Measurements from ENCODE around the gene PRKCA.

Gene PRKCA

DNA sequence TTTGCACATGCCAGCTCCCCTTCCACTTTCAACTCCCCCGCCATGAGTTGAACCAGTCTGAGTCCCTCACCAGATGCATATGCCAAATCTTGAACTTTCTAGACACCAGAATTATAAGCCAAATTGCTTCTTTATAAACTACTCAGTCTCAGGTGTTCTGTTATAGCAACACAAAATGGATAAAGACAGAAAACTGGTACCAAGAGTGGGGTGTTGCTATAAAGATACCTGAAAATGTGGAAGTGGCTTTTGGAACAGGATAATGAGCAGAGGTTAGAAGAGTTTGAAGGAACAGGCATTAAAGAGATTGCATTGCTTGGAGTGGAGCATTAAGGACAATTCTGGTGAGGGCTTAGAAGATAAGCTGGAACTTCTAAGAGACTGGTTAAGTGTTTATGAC is 515.3 kb downstream of the PRKCA start:
- H3K9ac ChIP-seq (ENCODE audit: low read depth, low read length), result no peak overlapping the region
- H3K27me3 ChIP-seq (ENCODE audit: control insufficient read depth, insufficient read depth, low read length), result peaks cover 24% of the 10 kb centered on the region
- H3K36me3 ChIP-seq (ENCODE audit: insufficient read depth, low read length), result no peaks in the 10 kb centered on the region
- H3K4me3 ChIP-seq (ENCODE audit: low read length), result no peak overlapping the region
- no peaks in the 10 kb centered on the region for H3K4me1 ChIP-seq (ENCODE audit: control insufficient read depth, insufficient read depth, low read length)
- H3K9me3 ChIP-seq (replicated peaks; ENCODE audit: low read length), result no peaks in the 10 kb centered on the region
- H3K4me2 ChIP-seq (ENCODE audit: low read length), result no peak overlapping the region

DNA sequence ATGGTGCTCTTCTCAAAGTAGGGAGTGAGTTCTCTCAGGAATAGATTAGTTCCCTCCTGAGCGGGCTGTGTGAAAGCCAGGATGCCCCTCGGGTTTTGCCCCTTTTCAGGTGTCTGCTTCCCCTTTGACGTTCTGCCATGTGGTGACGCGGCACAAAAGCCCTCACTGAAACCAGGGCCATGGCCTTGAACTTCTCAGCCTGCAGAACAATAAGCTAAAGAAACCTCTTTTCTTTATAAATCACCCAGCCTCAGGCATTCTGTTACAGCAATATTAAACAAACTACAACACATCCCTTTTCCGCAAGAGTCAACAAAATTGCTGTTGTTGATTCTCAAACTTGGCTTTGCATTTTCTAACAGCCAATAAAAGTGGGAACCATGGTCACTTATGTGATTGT is 517.1 kb downstream of the PRKCA start:
- peaks cover 22% of the 10 kb centered on the region for H3K27me3 ChIP-seq (ENCODE audit: control insufficient read depth, insufficient read depth, low read length)
- no peaks in the 10 kb centered on the region for H3K9me3 ChIP-seq (replicated peaks; ENCODE audit: low read length)
- no peak overlapping the region for H3K9ac ChIP-seq (ENCODE audit: low read depth, low read length)
- no peak overlapping the region for H3K4me2 ChIP-seq (ENCODE audit: low read length)
- H3K4me3 ChIP-seq (ENCODE audit: low read length), result no peak overlapping the region
- no peaks in the 10 kb centered on the region for H3K36me3 ChIP-seq (ENCODE audit: insufficient read depth, low read length)
- no peaks in the 10 kb centered on the region for H3K4me1 ChIP-seq (ENCODE audit: control insufficient read depth, insufficient read depth, low read length)

DNA sequence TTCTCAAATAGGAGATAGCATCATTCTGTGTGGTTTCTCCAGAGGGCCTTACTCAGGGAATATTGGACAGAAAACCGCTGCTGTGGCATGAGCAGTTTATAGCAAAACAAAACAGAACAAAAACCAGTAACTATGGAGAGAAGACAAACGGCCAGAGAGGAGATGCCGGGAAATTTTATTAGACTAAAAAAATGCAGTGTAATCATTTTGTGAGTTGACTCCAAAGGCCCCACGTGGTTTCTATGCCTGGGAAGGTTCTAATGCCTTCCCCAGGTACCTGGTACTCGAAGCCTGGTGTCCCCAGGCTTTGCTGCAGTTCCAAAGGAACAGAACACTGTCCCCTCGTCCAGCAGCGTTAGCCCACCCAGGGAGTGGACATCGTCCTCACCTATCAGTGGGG is 519.6 kb downstream of the PRKCA start:
- Histone ChIP-seq H3K4me3 (ENCODE audit: low read length) (no peak overlapping the region), H3K9me3 (replicated peaks; ENCODE audit: low read length) (no peaks in the 10 kb centered on the region), H3K4me2 (ENCODE audit: low read length) (no peak overlapping the region), H3K9ac (ENCODE audit: low read depth, low read length) (no peak overlapping the region), H3K4me1 (ENCODE audit: control insufficient read depth, insufficient read depth, low read length) (no peaks in the 10 kb centered on the region), H3K27me3 (ENCODE audit: control insufficient read depth, insufficient read depth, low read length) (peaks cover 36% of the 10 kb centered on the region), H3K36me3 (ENCODE audit: insufficient read depth, low read length) (no peaks in the 10 kb centered on the region)

DNA sequence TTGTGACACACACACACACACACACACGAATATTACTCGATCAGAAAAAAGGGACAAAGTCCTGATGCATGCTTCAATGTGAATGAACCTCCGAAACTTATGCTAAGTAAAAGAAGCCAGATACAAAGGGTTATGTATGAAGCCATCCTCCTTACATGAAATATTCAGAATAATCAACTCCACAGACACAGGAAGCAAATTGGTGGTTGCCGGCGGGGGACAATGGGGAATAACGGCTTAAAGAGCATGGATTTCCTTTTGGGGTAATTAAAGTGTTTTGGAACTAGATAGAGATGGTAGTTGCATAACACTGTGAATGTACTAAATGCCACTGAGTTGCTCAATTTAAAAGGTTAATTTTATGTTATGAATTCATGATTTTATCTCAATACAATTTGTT is 524.4 kb downstream of the PRKCA start:
- Histone ChIP-seq H3K4me3 (ENCODE audit: low read length) (no peak overlapping the region), H3K4me1 (ENCODE audit: control insufficient read depth, insufficient read depth, low read length) (no peaks in the 10 kb centered on the region), H3K36me3 (ENCODE audit: insufficient read depth, low read length) (no peaks in the 10 kb centered on the region), H3K4me2 (ENCODE audit: low read length) (no peak overlapping the region), H3K9me3 (replicated peaks; ENCODE audit: low read length) (no peaks in the 10 kb centered on the region), H3K27me3 (ENCODE audit: control insufficient read depth, insufficient read depth, low read length) (peaks cover 35% of the 10 kb centered on the region), H3K9ac (ENCODE audit: low read depth, low read length) (no peak overlapping the region)

DNA sequence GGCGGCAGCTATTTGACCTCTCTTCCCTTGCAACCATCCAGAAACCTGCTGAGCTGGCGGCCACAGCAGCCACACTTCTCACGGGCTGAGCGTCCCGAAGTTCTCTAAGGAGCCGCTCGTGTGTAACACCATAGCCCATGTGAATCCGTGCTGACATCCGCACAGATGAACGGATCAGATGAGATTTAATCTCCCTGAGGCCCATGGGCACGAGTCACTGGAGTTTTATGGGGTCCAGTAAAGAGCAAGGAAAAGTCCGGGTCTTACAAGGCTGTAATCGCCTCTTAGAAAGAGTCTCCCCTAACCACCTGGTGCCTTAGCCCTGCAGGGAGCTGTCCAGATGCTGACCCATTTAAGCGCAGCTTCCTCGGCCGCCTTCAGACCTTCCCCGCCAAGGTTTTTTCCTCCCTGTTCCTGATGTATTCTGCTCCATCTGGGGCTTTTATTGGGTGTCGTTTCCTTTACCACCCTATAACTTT is 527.0 kb downstream of the PRKCA start:
- Histone ChIP-seq H3K9ac (ENCODE audit: low read depth, low read length) (no peak overlapping the region), H3K4me1 (ENCODE audit: control insufficient read depth, insufficient read depth, low read length) (no peaks in the 10 kb centered on the region), H3K4me3 (ENCODE audit: low read length) (no peak overlapping the region), H3K27me3 (ENCODE audit: control insufficient read depth, insufficient read depth, low read length) (peaks cover 46% of the 10 kb centered on the region), H3K4me2 (ENCODE audit: low read length) (no peak overlapping the region), H3K9me3 (replicated peaks; ENCODE audit: low read length) (no peaks in the 10 kb centered on the region), H3K36me3 (ENCODE audit: insufficient read depth, low read length) (no peaks in the 10 kb centered on the region)

DNA sequence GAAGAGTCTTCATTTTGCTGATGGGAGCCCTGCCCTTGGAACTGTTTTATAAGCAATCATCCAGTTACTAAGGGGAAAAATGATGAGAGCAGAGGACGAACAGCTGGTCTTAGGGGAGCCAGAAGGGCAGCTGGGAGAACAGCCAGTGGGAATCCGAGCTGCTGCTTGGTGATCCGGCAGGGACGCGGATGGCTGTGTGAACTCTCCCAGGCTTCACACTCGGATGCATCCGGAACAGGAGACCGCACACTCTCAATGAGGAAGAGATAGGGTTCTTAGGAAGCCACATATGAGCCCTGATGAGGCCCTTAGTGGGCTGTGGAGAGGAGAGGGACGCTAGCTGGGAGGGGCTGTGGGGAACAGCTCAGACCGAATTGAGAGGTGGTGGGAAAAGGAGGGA is 527.5 kb downstream of the PRKCA start:
- H3K36me3 ChIP-seq (ENCODE audit: insufficient read depth, low read length), result no peaks in the 10 kb centered on the region
- H3K9ac ChIP-seq (ENCODE audit: low read depth, low read length), result no peak overlapping the region
- no peak overlapping the region for H3K4me3 ChIP-seq (ENCODE audit: low read length)
- H3K4me2 ChIP-seq (ENCODE audit: low read length), result no peak overlapping the region
- H3K27me3 ChIP-seq (ENCODE audit: control insufficient read depth, insufficient read depth, low read length), result peaks cover 47% of the 10 kb centered on the region
- no peaks in the 10 kb centered on the region for H3K9me3 ChIP-seq (replicated peaks; ENCODE audit: low read length)
- no peaks in the 10 kb centered on the region for H3K4me1 ChIP-seq (ENCODE audit: control insufficient read depth, insufficient read depth, low read length)

DNA sequence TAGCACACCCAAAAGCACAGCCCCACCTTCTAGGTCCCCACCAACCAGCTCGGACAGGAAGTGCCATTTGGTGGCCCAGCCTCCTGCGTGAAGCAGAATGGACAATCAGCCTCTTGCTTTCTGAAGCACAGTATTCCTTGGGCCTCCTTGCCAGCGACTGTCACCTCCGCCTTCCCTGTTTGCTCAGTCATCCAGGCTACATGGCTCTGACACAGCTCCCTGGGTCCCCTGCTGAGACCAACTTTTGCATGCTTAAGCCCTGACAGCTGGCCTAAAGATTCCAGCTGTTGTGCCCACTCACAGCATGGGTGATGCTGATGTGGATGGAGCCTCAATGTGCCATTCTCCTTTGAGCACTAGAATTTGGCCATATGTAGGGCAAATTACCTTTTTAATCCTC is 528.0 kb downstream of the PRKCA start:
- H3K27me3 ChIP-seq (ENCODE audit: control insufficient read depth, insufficient read depth, low read length), result peaks cover 47% of the 10 kb centered on the region

DNA sequence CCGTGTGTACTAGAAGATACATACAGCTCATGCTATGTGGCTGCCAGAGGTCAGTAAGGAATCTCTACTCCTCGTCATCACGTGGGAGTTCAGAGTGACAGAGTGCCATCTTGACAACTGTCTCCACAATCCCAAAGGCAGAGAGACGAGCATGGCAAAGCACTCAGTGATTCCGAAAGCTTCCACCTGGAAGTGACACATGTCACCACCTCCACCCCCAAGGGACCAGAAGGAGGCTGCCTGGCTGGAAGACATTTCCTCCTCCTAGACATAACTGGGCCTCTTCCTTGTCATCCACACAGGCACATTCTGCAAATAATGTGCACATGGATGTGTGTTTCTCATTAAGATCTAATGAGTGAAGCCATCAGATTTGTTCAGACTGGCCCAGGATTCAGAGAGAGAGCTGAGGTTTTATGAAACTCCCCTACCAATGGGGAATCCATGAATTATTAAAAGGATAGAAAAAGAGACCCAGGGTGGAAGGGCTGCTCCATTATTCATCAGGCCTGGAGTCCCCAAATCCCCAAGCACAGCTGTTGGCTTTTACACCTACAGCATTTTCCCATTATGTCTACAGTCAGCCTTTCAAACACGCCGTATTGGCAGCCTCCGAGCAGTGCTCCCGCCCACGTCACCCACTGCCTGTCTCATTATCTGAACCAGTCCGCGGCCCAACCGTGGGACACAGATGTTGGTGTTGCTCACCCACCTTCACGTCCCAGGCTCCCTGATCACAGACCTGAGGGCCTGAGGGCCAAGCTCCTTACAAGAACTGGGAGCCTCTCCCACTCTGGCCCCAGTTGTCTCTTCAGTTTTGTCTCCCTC is 529.2 kb downstream of the PRKCA start:
- Histone ChIP-seq H3K9me3 (replicated peaks; ENCODE audit: low read length) (no peaks in the 10 kb centered on the region), H3K4me2 (ENCODE audit: low read length) (no peak overlapping the region), H3K36me3 (ENCODE audit: insufficient read depth, low read length) (no peaks in the 10 kb centered on the region), H3K9ac (ENCODE audit: low read depth, low read length) (no peak overlapping the region), H3K4me3 (ENCODE audit: low read length) (no peak overlapping the region), H3K4me1 (ENCODE audit: control insufficient read depth, insufficient read depth, low read length) (no peaks in the 10 kb centered on the region), H3K27me3 (ENCODE audit: control insufficient read depth, insufficient read depth, low read length) (peaks cover 54% of the 10 kb centered on the region)

More for the DNA sequence above, 528.0 kb downstream of the PRKCA start:
- H3K4me2 ChIP-seq (ENCODE audit: low read length), result no peak overlapping the region
- no peaks in the 10 kb centered on the region for H3K36me3 ChIP-seq (ENCODE audit: insufficient read depth, low read length)
- no peaks in the 10 kb centered on the region for H3K4me1 ChIP-seq (ENCODE audit: control insufficient read depth, insufficient read depth, low read length)
- H3K9ac ChIP-seq (ENCODE audit: low read depth, low read length), result no peak overlapping the region
- H3K4me3 ChIP-seq (ENCODE audit: low read length), result no peak overlapping the region
- no peaks in the 10 kb centered on the region for H3K9me3 ChIP-seq (replicated peaks; ENCODE audit: low read length)

DNA sequence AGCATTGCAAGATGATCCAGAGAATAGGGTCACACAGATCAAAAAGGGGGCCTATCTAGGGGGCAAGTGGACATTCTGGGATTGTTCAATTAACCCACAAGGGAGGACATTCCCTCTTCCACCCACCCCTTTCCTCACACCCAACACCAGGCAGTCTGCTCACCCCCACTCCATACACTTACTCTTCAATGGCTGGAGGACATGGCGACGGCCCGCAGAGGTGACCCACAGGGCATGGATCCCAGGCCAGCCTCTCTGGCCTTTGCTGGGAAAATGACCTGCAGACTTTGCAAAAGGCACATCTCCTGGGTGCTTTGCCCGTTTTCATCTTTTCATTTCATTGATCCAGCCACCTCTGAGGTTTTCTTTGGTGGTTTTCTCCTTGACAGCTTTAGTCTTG is 530.8 kb downstream of the PRKCA start:
- Histone ChIP-seq H3K4me1 (ENCODE audit: control insufficient read depth, insufficient read depth, low read length) (no peaks in the 10 kb centered on the region), H3K9ac (ENCODE audit: low read depth, low read length) (no peak overlapping the region), H3K4me2 (ENCODE audit: low read length) (no peak overlapping the region), H3K27me3 (ENCODE audit: control insufficient read depth, insufficient read depth, low read length) (peaks cover 65% of the 10 kb centered on the region), H3K9me3 (replicated peaks; ENCODE audit: low read length) (no peaks in the 10 kb centered on the region), H3K36me3 (ENCODE audit: insufficient read depth, low read length) (no peaks in the 10 kb centered on the region), H3K4me3 (ENCODE audit: low read length) (no peak overlapping the region)

DNA sequence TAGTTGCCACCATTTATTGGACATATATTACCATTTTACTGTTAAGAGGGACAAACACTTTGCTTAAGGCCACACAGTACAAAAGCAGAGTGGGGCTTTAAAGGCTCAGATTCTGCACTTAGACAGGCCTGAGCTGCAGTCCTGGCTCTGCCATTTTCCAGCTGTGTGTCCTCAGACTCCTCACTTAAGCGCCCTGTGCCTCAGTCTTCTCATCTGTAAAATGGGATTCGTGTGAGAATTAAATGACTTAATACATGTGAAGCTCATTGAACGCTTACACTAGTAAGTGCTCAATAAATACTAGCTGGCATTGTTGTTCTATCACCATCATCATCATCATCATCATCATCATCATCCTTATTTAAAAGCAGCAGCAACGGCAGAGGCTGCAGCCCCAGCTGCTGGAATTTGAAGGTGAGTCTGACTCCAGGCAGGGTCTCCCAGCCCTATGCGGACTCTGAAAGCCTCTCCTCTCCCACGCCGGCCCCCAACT is 532.1 kb downstream of the PRKCA start:
- Histone ChIP-seq H3K27me3 (ENCODE audit: control insufficient read depth, insufficient read depth, low read length) (peaks cover 66% of the 10 kb centered on the region), H3K4me2 (ENCODE audit: low read length) (no peak overlapping the region), H3K36me3 (ENCODE audit: insufficient read depth, low read length) (no peaks in the 10 kb centered on the region), H3K4me3 (ENCODE audit: low read length) (no peak overlapping the region), H3K9ac (ENCODE audit: low read depth, low read length) (no peak overlapping the region), H3K4me1 (ENCODE audit: control insufficient read depth, insufficient read depth, low read length) (no peaks in the 10 kb centered on the region), H3K9me3 (replicated peaks; ENCODE audit: low read length) (no peaks in the 10 kb centered on the region)

DNA sequence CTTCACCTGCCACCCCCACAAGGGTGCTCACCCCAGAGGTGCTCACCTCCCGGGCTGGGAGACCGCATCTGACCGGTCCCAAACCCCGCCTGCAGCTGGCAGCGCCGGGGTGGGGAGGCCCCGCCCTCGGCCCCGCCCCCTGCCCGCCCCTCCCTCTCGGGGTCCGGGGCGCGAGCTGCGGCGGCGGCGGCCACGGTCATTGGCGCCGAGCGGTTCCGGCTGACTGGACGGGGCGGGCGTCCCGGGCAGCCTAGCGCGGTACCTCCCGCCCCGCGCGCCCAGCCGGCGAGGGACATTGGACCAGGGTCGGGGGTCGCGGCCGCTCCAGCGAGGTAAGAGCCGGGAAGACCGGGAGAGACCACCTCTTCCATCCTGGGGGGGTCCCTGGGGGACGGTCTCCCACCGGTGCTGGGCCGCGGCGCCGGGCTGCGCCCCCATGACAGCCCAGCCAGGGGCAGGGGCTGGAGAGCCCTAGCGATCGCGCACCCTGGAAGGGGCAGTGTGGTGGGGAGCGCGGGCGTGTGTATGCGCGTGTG is 532.6 kb downstream of the PRKCA start, which contains the start of gene CACNG5:
Gene CACNG5, plus strand, starts transcription at position 199 of the 536 bp plus-strand sequence. CDS start 42,216 bp downstream, outside the sequence.
- H3K9ac ChIP-seq (ENCODE audit: low read depth, low read length), result no peak within 1 kb of the TSS
- H3K4me1 ChIP-seq (ENCODE audit: control insufficient read depth, insufficient read depth, low read length), result no peaks in the 10 kb centered on the region
- H3K4me2 ChIP-seq (ENCODE audit: low read length), result no peak within 1 kb of the TSS
- H3K36me3 ChIP-seq (ENCODE audit: insufficient read depth, low read length), result no peaks in the 10 kb centered on the region
- no peaks in the 10 kb centered on the region for H3K9me3 ChIP-seq (replicated peaks; ENCODE audit: low read length)
- H3K27me3 ChIP-seq (ENCODE audit: control insufficient read depth, insufficient read depth, low read length), result peaks cover 69% of the 10 kb centered on the region
- H3K4me3 ChIP-seq (ENCODE audit: low read length), result no peak within 1 kb of the TSS
